Measurements from ENCODE around the gene ZBTB20.
"Not testable (repeated sequence)": the region's sequence is repeated elsewhere in the genome, so short reads cannot be mapped to it uniquely, and the experiment has no call there.

ZBTB20 gene

DNA sequence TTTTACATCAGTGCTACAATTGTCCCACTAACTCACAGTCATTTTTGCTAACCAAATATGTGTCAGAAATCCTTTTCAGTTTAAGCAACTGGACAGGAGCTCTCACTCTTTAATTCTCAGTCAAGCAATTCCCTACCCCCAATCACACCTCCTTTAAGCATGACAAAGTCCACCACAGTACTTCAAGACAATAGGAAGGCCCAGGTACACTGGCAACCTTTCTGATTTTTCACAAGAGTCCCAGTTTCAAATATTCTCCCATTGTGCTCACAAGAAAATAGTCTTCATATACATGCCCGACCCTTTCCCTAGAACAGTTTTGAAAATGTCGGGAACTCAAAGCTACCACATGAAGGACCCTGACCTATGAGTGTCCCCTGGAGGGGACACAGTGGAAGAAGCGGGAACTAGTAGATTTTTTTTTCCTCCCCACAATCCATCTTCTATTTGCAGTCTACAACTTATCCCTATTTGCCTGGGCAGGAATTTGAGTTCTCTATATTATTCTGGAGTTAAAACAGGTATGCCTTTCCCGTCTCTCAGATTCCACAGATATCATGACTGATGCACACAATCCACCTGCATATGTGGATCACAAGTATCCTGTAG is 439.7 kb downstream of the ZBTB20 start:
- no peak for DNase-seq

DNA sequence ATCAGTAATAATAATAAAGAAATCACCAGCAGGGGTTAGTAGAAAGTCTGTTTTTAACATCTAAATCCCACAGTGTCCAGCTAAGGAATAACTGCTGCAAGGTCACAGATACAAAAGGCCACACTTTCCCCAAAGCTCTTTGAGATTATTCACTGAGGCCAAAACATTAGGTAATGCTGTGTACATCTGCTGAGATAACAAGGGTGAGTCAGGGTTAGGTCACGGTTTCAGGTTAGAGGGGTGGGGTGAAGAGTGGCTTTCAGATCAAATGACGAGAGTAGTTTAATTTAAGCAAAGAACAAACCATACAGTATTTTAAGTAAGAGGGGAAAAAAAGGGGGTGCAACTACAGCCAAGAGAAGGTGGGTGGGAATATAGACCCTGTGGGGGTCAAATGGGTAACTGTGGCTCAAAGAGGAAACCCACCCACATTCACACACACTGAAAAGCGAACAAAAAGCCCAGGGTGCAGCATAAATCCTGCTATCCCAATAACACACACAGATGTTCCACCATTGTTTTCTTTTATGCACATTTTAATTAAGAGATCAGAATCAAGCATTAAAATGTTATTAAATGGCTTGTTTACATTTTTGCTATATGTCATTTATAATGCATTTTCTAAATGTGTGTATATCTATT is 440.4 kb downstream of the ZBTB20 start:
- DNase-seq = no peak

DNA sequence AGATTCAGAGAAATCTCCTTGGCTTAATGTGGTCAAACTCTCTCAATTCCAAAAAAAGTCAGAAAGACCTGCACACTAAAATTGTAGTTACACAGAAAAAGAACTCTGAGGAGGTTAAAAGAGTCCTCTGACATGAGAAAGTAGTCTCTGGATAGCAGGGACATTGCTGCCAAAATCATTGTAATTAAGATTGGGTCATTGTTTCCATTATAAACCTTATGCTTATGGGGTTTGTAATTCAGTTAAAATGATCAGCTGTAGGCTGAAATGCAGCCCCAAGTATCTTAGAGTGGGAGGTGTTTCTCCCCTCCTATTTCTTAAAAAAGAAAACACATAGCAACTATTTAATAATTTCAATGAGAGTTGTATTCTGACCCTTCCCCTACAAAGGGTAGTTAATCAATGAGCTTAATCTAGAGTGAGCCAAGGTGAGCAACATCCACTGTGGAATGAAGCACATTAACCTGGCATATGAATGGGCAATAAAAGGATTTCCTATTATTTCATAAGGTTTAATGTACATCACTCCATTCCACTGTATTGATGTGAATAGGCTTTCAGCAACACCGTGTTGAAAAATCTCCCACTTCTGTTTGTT is 446.4 kb downstream of the ZBTB20 start:
- DNase-seq = no peak

DNA sequence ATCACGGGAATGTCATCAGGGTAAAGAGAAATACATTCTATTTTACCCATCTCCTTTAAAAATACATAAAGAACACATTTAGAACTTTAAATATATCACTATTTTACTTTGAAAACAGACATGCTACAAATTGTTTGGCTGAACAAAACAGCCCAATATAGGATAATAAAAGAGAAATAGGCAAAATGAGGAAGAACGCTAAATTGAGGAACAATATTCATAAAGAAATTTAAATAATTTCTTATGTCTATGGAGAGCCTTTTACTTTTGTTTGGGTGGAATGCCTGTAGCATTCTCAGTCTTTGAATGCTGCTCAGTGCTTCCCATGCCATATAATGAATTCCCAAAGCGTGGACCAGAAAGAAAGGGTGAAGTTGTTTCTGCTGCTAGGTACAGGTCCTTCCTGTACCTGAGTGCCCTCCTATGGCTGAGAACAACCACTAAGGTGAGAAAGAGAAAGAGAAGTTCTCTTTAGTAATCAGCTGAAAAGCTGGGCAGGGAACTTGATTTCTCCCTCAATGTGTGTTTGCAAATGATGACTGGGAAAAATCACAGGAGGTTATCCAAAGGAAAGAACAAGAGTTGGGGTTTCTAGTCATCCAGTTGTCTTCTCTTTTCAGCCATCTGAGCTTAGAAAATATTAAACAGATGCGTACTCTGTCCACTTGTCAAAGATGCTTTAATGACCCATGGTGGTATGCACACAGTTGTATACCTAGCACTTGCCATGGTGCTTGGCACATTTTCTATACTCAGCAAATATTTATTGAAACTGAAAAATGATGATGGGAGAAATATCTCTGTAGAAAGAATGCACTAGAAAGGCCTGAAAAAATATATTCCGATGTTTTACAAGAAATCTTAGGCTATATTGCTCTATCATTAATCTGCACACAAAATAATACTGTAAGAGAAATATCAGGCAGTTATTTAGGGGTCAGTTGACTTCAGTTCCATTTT is 448.7 kb downstream of the ZBTB20 start:
- no peak for DNase-seq

DNA sequence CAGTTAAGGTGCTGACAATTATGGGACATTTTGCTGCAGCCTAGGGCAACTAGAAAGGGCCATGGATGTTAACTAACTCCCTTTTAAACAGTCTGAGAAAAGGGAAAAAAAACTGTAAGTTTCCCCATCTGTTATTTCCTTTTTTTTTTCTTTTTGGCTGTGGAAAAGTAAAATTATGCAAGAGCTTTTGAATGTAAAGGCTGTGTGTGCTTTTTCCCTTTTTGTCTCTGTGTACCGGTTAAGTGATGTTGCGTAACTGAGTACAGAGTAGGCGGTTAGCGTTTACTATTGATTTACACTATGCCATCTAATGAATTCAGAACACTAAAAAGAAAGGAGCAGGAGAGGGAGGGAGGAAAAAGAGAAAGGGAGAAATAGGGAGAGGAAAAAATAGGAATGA is 449.7 kb downstream of the ZBTB20 start:
- DNase-seq = no peak

DNA sequence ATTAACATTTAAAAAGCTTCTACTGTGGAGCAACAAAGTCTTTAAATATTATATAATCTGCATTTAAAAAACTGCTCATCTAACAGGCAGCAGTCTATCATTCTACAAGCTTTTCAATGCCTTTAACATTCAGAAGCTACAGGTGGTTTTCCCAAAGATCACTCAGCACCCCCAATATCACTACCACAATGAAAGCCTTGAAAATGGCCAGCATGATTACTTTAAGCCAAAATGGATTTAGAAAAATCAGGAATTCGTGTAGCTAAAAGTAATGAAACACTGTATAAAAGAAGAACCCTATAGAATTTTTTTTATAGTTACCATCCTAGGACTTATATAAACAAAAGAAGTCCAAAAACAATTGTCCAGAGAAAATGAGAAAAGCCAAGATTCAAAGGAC is 452.8 kb downstream of the ZBTB20 start:
- no peak for DNase-seq

DNA sequence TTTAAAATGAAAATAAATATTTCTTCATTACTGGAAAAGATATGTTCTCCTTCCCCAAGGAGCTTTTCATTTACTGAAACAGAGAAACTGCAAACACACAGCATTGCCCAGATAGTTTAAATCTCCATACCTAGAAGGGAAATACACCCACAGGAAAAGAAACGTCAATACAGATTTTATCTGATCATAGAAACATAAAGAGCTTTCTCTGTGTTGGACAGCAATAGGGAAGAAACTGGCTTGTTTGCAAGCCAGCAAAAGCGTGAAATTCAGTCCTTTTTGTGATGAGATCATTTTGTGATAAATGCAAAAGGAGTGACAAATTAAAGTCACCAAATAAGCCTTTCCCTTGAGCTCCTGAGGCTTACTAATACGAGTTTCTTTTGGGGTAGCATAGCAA is 455.2 kb downstream of the ZBTB20 start:
- DNase-seq = no peak

DNA sequence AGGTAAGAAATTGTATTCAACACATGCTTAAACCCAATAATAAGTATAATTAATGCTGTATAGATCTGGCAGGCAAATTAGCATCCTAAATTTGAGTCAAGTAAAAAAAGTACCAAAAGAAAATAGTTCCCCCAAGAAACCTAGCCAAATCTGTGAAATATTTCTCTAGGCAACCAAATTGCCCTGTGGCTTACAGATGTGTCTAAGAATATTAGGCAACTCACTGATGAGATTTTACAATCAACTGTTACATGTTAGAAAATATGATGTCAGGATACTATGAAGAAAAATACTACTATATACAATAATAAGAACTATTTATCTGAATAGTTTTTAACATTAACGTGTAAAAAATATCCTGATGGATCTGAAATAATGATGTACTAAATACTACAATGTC is 456.2 kb downstream of the ZBTB20 start:
- no peak for DNase-seq

DNA sequence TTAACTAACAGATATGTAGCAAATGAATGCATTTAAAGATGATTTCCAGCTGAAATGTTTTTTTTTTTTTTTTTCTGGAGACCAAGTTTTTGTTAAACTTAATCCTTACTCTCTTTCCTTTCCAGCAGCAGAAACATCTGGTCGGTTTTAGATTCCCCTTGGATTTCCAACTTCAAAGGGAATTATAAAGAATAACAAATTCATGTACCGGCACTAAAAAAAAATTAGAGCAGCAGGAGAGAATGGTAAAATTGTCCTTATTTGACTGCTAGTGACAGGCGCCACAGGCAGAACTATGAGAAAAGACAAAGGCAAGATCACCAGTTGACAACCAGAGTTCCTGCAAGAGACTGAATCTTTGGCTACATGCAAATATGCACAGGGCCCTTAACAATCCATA is 459.9 kb downstream of the ZBTB20 start:
- DNase-seq = no peak

DNA sequence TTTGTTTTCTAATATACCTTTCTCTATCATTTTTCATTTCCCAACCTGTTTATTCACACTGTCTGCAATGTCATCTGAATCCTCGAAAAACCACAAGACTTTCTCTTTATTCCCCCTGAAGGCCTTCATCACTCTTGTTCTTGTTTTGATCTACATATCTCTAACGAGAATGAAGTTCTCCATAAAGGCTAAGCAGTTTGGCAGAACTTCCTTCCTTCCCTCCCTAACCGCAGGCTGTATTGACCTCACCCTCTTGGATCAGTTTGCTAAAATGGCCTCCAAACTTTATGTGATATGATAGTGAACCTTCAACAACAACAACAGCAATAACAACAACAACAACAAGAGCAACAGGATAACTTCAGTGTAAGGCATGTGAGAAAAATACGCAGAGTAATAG is 460.5 kb downstream of the ZBTB20 start:
- no peak for DNase-seq

DNA sequence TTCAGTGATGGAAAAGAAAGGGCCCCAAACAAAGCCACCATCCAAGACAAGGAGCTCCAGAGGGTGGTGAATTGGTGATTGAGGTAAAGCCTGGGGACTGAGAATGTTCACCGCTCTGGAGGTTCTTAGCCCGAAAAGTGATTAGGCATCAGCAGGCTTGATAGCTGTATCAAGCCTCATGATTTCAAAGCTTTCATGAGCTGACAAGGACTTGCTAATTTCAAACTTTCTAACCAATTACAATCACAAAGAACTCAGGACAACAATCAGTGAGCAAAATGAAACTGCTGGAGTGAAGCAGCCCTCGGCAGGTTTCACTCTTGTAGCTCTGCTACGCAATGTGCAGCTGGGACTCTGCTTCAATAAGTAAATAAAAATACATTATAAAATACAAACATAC is 461.9 kb downstream of the ZBTB20 start:
- no peak for DNase-seq

DNA sequence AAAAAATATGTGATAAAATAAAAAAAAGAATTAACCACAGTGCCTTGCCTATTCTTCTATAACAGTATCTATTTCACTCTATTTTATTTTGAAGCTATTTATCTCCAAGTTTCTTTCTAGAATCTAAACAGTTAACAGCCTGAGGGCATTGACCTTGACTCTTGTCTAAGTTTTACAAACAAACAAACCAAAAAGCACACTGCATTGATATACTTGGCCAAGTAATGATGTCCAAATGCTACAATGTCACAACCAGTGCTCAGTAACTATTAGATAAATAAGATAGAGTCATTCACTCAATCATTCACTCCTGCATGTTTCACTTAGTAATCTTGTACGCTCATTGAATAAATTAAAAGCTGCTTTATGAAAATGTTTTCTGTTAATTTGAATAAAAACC is 466.8 kb downstream of the ZBTB20 start:
- no peak for DNase-seq

DNA sequence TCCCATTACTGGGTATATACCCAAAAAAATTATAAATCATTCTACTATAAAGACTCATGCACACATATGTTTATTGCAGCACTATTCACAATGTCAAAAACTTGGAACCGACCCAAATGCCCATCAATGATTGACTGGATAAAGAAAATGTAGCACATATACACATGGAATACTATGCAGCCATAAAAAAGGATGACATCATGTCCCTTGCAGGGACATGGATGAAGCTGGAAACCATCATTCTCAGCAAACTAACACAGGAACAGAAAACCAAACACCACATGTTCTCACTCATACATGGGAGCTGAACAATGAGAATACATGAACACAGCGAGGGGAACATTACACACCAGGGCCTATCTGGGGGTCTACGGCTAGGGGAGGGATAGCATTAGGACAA is 467.3 kb downstream of the ZBTB20 start:
- DNase-seq = not testable (repeated sequence)

DNA sequence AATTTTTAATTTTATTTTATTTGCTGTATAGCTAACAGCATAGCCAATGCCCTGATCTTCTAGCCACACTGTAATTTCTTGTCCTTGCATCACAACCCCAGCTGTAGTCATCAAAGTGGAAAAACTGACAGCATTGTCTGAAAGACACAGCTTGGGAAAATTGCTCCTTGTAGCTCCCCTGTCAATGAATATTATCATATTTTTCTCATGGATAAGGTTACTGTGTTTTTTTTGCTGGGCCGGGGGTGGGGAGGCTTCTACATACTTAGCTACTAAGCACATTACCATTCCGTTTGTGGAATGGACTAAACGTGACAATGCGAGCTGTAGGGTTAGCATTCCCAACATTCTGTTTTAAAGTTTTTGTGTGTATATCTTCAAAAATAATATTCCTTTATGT is 472.0 kb downstream of the ZBTB20 start:
- no peak for DNase-seq

DNA sequence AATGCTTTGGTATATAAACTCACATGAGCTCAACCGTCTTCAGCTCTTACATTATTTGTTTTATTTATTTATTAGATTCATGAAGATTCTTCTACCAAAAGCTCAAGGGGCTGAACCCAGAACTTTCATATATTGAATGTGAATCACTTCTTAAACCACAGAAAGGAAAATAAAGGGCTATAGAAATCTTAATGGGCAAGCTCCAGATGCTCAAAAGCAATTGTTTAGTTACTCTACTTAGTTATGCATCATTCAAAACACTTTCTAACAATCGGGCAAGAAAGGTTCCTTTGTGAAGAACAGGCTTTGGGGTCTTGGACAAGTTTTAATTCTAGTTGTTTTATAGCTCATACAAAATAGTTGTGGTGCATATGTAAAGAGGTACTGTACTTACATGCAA is 473.1 kb downstream of the ZBTB20 start:
- no peak for DNase-seq

DNA sequence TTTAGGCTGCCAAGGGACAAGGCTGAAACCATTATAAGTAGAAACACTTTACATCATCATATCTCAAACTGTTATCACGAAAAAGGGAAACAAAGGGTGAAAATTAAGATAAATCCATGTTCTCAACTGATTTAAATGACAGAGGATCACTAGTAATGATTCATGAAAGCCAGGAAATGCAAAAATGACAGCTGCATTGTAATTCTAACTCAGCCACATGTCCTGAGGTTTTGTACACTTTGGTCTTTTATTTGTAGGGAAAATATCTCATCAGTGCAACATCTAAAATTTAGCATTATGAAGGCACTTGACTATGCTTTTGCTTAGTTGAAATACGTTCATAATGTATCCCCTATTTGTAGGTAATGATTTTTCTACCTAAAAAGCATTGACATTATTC is 473.6 kb downstream of the ZBTB20 start:
- no peak for DNase-seq

DNA sequence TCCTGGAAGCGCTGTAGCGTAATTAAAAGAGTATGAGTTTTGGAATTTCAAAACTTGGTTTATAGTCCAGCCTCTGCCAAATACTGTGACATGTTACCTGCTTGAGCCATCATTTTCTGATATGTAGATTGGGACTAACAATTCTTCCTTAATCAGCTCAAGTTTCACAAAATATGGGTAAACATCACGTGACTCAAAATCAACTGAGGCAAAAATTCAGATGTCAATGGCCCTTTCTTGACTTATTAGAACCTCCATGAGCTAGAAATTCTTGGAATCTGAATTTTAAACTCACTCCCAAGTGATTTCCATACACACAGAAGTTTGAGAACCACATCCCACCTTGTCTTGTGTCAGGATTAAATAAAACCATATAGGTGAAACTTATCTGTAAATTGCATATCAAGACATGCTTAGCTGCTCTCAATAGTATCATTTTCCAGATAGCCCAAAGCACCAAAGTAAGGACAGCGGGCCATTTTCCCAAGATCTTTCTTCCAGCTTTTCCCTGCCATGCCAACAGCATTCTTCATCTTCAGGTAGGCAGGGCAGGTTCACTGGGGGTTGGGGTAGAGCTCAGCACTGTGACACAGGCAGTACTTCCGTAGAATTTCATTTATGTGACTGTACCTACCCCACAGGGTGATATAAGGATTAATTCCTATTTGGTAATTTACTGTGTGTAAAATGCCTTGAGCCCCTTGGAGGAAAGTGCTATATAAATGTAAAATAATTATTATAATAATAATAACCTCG is 474.2 kb downstream of the ZBTB20 start:
- no peak for DNase-seq

DNA sequence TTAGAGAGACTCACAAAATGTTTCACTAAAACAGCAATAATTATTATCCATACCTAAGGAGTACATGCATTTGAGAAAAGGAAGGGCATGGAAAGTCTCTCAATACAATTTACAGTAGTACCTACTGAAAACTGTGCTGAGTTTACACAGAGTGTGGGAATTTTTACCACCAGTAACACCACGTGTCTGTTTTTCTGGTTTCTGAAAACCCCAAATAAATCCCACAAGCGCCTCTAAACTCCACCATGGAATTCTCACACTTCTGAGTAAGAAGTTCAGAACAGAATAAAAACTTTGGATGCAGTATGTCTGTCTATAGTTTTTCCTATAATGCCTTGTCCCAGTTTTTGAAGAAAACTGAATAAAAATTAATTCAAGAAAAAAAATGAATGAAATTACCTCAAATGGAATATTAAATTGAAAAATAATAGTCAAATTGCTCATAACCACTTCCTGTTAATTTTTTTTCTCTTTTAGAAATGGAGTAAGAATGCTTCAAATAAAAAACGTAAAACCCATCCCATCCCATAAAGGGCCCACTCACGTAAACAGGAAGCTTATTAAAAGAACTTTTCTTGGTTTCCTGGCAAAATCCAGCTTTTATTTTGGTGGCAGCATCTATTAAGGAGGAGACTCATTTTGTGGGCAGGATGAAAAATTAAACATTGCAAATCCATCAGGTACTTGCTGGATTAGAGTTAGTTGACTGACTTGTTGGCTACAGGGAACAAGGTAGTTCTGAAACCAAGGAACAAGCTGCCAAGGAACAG is 475.2 kb downstream of the ZBTB20 start:
- DNase-seq = no peak

DNA sequence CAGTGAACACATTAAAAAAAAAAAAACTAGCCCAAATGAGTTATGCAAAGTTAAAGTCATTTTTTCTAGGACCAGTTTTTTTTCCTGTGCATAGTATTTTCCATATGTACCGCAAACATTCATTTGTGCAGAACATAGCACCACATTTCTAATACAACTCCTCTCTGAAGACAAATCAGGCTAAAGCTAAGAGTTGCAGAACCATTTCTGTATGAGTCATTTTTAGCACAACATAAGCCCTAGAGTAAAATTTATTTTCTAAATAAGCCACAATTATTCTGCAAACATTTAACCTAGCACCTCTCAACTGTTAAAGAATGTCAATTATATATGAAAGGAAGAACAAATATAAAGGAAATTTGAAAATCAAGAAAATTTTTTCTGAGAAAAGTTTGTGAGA is 477.5 kb downstream of the ZBTB20 start:
- DNase-seq = no peak

DNA sequence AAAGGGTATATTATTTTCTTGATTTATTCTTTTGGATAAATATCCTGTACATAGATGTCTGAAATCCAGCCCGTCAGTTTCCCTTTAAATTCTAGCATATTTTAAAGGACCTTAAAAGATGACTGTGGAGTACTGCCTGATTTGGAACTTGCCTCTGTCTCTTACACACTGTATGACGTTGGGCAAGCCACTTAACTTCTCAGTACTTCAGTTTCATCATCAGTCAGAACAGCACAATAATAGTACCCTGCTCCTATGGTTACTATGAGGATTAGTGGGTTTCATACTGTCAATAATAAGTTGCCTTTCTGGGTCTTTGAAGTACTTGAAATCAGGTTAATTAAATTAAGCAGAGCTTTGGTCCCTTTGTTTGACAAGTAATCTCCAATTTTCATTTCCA is 479.0 kb downstream of the ZBTB20 start:
- DNase-seq = no peak

DNA sequence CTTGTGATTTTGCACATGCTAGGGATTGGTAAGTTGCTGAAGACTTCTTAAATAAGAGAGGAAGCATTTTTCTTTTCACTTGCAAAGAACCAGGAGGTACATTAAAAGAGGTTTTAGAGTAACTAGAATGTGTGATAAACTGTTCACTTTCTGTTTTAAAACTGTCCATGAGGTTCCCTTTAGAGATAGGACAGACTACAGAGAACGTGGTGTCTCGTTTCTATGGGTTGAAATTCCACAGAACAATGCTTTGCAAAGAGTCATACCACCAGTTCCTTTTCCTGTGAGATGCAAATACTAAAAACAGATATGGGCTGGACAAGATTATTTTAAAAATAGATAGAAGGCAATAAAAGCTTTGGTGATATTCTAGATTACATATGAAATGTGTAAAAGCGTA is 480.5 kb downstream of the ZBTB20 start:
- no peak for DNase-seq

DNA sequence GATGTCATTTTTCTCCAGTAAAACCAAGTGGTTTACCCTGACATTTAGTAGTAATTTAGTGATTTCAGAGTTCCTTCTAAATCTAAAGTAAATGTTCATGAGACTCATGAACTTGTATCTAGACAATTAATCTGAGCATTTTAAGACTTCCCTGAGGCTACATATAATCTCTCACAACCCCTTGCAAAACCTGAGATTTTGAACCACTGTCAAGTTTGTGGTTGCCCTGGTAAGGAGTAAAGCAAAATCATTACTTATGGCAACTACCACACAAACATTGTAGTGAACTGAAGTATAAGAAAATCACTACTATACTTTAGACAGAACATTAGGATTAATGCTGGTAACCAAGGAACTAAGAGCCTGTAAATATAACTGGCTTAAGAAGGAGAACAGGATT is 483.1 kb downstream of the ZBTB20 start:
- no peak for DNase-seq
